OCI-LY3 (cell line): ENCODE data around the gene PPP3R1.

Experiments
- EZH2phosphoT487 ChIP-seq: fragments of 200-600 bp; shearing (Covaris generic); IDR thresholded peaks from 2 replicates; pipeline ENCODE4 v1.6.1; 2018; ENCODE audit warnings: antibody characterized with exemption, mixed run types, low read depth
- TF ChIP-seq, protein P1 (sequence below): fragments of 200-600, 300-600 bp; sonication (generic); IDR thresholded peaks from 2 replicates; pipeline ENCODE4 v1.5.1; 2014; ENCODE audit warnings: antibody characterized with exemption, low read length, low read depth

GRCh38 chr2:68241732-68242131, 10.6 kb downstream of the PPP3R1 start:
- TF ChIP-seq, protein P1, sequence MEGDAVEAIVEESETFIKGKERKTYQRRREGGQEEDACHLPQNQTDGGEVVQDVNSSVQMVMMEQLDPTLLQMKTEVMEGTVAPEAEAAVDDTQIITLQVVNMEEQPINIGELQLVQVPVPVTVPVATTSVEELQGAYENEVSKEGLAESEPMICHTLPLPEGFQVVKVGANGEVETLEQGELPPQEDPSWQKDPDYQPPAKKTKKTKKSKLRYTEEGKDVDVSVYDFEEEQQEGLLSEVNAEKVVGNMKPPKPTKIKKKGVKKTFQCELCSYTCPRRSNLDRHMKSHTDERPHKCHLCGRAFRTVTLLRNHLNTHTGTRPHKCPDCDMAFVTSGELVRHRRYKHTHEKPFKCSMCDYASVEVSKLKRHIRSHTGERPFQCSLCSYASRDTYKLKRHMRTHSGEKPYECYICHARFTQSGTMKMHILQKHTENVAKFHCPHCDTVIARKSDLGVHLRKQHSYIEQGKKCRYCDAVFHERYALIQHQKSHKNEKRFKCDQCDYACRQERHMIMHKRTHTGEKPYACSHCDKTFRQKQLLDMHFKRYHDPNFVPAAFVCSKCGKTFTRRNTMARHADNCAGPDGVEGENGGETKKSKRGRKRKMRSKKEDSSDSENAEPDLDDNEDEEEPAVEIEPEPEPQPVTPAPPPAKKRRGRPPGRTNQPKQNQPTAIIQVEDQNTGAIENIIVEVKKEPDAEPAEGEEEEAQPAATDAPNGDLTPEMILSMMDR, result no peak
- TF ChIP-seq EZH2phosphoT487, result no peak
